Measurements from ENCODE around the gene ALDH1L1.
"Not testable (repeated sequence)": the region's sequence is repeated elsewhere in the genome, so short reads cannot be mapped to it uniquely, and the experiment has no call there.

ALDH1L1 gene

GRCh38 chr3:126097801-126098200 lies 82.6 kb downstream of the ALDH1L1 start:
- H3K36me3 ChIP-seq (ENCODE audit: control insufficient read depth, insufficient read depth, low read length), result no peaks in the 10 kb centered on the region
- no peak overlapping the region for H3K27ac ChIP-seq (ENCODE audit: low read length)
- no peaks in the 10 kb centered on the region for H3K4me1 ChIP-seq (ENCODE audit: control insufficient read depth, insufficient read depth, low read length)
- no peaks in the 10 kb centered on the region for H3K27me3 ChIP-seq (ENCODE audit: control insufficient read depth, insufficient read depth, low read length)
- no peaks in the 10 kb centered on the region; the same call in 1 of the 2 replicates for H3K9me3 ChIP-seq (ENCODE audit: control insufficient read depth, insufficient read depth, low read length)
- no peak for DNase-seq (ENCODE audit: low read depth, low spot score)
- no peak overlapping the region for H3K4me3 ChIP-seq (ENCODE audit: low read length)

- not testable (repeated sequence) for H3K36me3 ChIP-seq (ENCODE audit: control insufficient read depth, insufficient read depth, low read length); H3K9me3 ChIP-seq (ENCODE audit: control insufficient read depth, insufficient read depth, low read length); DNase-seq (ENCODE audit: low read depth, low spot score); H3K4me3 ChIP-seq (ENCODE audit: low read length); H3K4me1 ChIP-seq (ENCODE audit: control insufficient read depth, insufficient read depth, low read length); H3K27me3 ChIP-seq (ENCODE audit: control insufficient read depth, insufficient read depth, low read length); H3K27ac ChIP-seq (ENCODE audit: low read length)
- WGBS (ENCODE audit: insufficient coverage, insufficient read length), result no CpG with 5 or more reads among the region's 6 CpGs
Observed at GRCh38 chr3:126096274-126096673, 84.1 kb downstream of the ALDH1L1 start.

GRCh38 chr3:126092128-126092527 lies 88.3 kb downstream of the ALDH1L1 start:
- not testable (repeated sequence) for DNase-seq (ENCODE audit: low read depth, low spot score)
- WGBS (ENCODE audit: insufficient coverage, insufficient read length), result no CpG with 5 or more reads among the region's 5 CpGs

GRCh38 chr3:126087552-126088175 lies 92.7 kb downstream of the ALDH1L1 start:
- Histone ChIP-seq H3K27ac (ENCODE audit: low read length) (no peak overlapping the region), H3K9me3 (ENCODE audit: control insufficient read depth, insufficient read depth, low read length) (peaks cover 2% of the 10 kb centered on the region), H3K27me3 (ENCODE audit: control insufficient read depth, insufficient read depth, low read length) (no peaks in the 10 kb centered on the region), H3K36me3 (ENCODE audit: control insufficient read depth, insufficient read depth, low read length) (no peaks in the 10 kb centered on the region), H3K4me3 (ENCODE audit: low read length) (no peak overlapping the region), H3K4me1 (ENCODE audit: control insufficient read depth, insufficient read depth, low read length) (no peaks in the 10 kb centered on the region)
- no peak for DNase-seq (ENCODE audit: low read depth, low spot score)
- 100% methylated on average over 1 of the region's 1 CpG for WGBS (ENCODE audit: insufficient coverage, insufficient read length)

More at GRCh38 chr3:126092128-126092527, 88.3 kb downstream of the ALDH1L1 start:
- H3K9me3 ChIP-seq (ENCODE audit: control insufficient read depth, insufficient read depth, low read length); H3K27ac ChIP-seq (ENCODE audit: low read length); H3K36me3 ChIP-seq (ENCODE audit: control insufficient read depth, insufficient read depth, low read length); H3K27me3 ChIP-seq (ENCODE audit: control insufficient read depth, insufficient read depth, low read length); H3K4me1 ChIP-seq (ENCODE audit: control insufficient read depth, insufficient read depth, low read length); H3K4me3 ChIP-seq (ENCODE audit: low read length): not testable (repeated sequence)

- Histone ChIP-seq H3K9me3 (ENCODE audit: control insufficient read depth, insufficient read depth, low read length) (peaks cover 1% of the 10 kb centered on the region; the same call in 1 of the 2 replicates), H3K4me1 (ENCODE audit: control insufficient read depth, insufficient read depth, low read length) (0 out of 2 replicates have a peak, but pooled peaks cover 3% of the 10 kb centered on the region), H3K27me3 (ENCODE audit: control insufficient read depth, insufficient read depth, low read length) (no peaks in the 10 kb centered on the region), H3K27ac (ENCODE audit: low read length) (no peak overlapping the region), H3K4me3 (ENCODE audit: low read length) (no peak overlapping the region), H3K36me3 (ENCODE audit: control insufficient read depth, insufficient read depth, low read length) (no peaks in the 10 kb centered on the region)
- no CpG with 5 or more reads among the region's 2 CpGs for WGBS (ENCODE audit: insufficient coverage, insufficient read length)
- DNase-seq (ENCODE audit: low read depth, low spot score), result no peak
Observed at GRCh38 chr3:126085841-126086240, 94.5 kb downstream of the ALDH1L1 start.

GRCh38 chr3:126085276-126085675 lies 95.1 kb downstream of the ALDH1L1 start:
- no peaks in the 10 kb centered on the region for H3K27me3 ChIP-seq (ENCODE audit: control insufficient read depth, insufficient read depth, low read length)
- no peak overlapping the region for H3K27ac ChIP-seq (ENCODE audit: low read length)
- H3K36me3 ChIP-seq (ENCODE audit: control insufficient read depth, insufficient read depth, low read length), result no peaks in the 10 kb centered on the region
- H3K4me3 ChIP-seq (ENCODE audit: low read length), result no peak overlapping the region
- no peaks in the 10 kb centered on the region for H3K9me3 ChIP-seq (ENCODE audit: control insufficient read depth, insufficient read depth, low read length)
- H3K4me1 ChIP-seq (ENCODE audit: control insufficient read depth, insufficient read depth, low read length), result 0 out of 2 replicates have a peak, but pooled peaks cover 3% of the 10 kb centered on the region
- no CpG with 5 or more reads among the region's 7 CpGs for WGBS (ENCODE audit: insufficient coverage, insufficient read length)
- DNase-seq (ENCODE audit: low read depth, low spot score), result no peak

- Histone ChIP-seq H3K36me3 (ENCODE audit: control insufficient read depth, insufficient read depth, low read length) (no peaks in the 10 kb centered on the region), H3K4me1 (ENCODE audit: control insufficient read depth, insufficient read depth, low read length) (0 out of 2 replicates have a peak, but pooled peaks cover 3% of the 10 kb centered on the region), H3K4me3 (ENCODE audit: low read length) (no peak overlapping the region), H3K9me3 (ENCODE audit: control insufficient read depth, insufficient read depth, low read length) (no peaks in the 10 kb centered on the region), H3K27ac (ENCODE audit: low read length) (no peak overlapping the region), H3K27me3 (ENCODE audit: control insufficient read depth, insufficient read depth, low read length) (no peaks in the 10 kb centered on the region)
- no CpG with 5 or more reads among the region's 5 CpGs for whole genome bisulfite sequencing (ENCODE audit: insufficient coverage, insufficient read length)
- DNase-seq (ENCODE audit: low read depth, low spot score), result no peak
Observed at GRCh38 chr3:126084768-126085180, 95.6 kb downstream of the ALDH1L1 start.

GRCh38 chr3:126083913-126084767 lies 96.2 kb downstream of the ALDH1L1 start, which contains the start of gene SLC41A3:
SLC41A3 (minus strand) TSS chr3:126084124; CDS start chr3:126068219, 15,905 bp downstream.
- 0 out of 2 replicates have a peak, but pooled peaks cover 3% of the 10 kb centered on the region for H3K4me1 ChIP-seq (ENCODE audit: control insufficient read depth, insufficient read depth, low read length)
- peak; percentile 35 for DNase-seq (ENCODE audit: low read depth, low spot score)
- WGBS (ENCODE audit: insufficient coverage, insufficient read length), result no CpG with 5 or more reads among the region's 72 CpGs
- no peak within 1 kb of the TSS for H3K27ac ChIP-seq (ENCODE audit: low read length)
- no peaks in the 10 kb centered on the region for H3K9me3 ChIP-seq (ENCODE audit: control insufficient read depth, insufficient read depth, low read length)
- peak within 1 kb of the TSS; percentile 44; the same call in 1 of the 2 replicates for H3K4me3 ChIP-seq (ENCODE audit: low read length)
- H3K27me3 ChIP-seq (ENCODE audit: control insufficient read depth, insufficient read depth, low read length), result no peaks in the 10 kb centered on the region
- no peaks in the 10 kb centered on the region for H3K36me3 ChIP-seq (ENCODE audit: control insufficient read depth, insufficient read depth, low read length)

- no CpG with 5 or more reads among the region's 30 CpGs for WGBS (ENCODE audit: insufficient coverage, insufficient read length)
- no peaks in the 10 kb centered on the region for H3K36me3 ChIP-seq (ENCODE audit: control insufficient read depth, insufficient read depth, low read length)
- no peak overlapping the region for H3K27ac ChIP-seq (ENCODE audit: low read length)
- no peaks in the 10 kb centered on the region for H3K27me3 ChIP-seq (ENCODE audit: control insufficient read depth, insufficient read depth, low read length)
- DNase-seq (ENCODE audit: low read depth, low spot score), result no peak
- H3K9me3 ChIP-seq (ENCODE audit: control insufficient read depth, insufficient read depth, low read length), result no peaks in the 10 kb centered on the region
- 0 out of 2 replicates have a peak, but pooled peaks cover 3% of the 10 kb centered on the region for H3K4me1 ChIP-seq (ENCODE audit: control insufficient read depth, insufficient read depth, low read length)
- H3K4me3 ChIP-seq (ENCODE audit: low read length), result peak overlapping the region; percentile 44; the same call in 1 of the 2 replicates
Observed at GRCh38 chr3:126083511-126083912, 96.9 kb downstream of the ALDH1L1 start.

- H3K27me3 ChIP-seq (ENCODE audit: control insufficient read depth, insufficient read depth, low read length), result no peaks in the 10 kb centered on the region
- WGBS (ENCODE audit: insufficient coverage, insufficient read length), result no CpG with 5 or more reads among the region's 3 CpGs
- 0 out of 2 replicates have a peak, but pooled peaks cover 3% of the 10 kb centered on the region for H3K4me1 ChIP-seq (ENCODE audit: control insufficient read depth, insufficient read depth, low read length)
- H3K4me3 ChIP-seq (ENCODE audit: low read length), result peak overlapping the region; percentile 44; the same call in 1 of the 2 replicates
- no peak overlapping the region for H3K27ac ChIP-seq (ENCODE audit: low read length)
- no peak for DNase-seq (ENCODE audit: low read depth, low spot score)
- H3K36me3 ChIP-seq (ENCODE audit: control insufficient read depth, insufficient read depth, low read length), result no peaks in the 10 kb centered on the region
- H3K9me3 ChIP-seq (ENCODE audit: control insufficient read depth, insufficient read depth, low read length), result no peaks in the 10 kb centered on the region
Observed at GRCh38 chr3:126083138-126083445, 97.3 kb downstream of the ALDH1L1 start.
